ENCODE data around the gene SESN3.
"Not testable (repeated sequence)": the region's sequence is repeated elsewhere in the genome, so short reads cannot be mapped to it uniquely, and the experiment has no call there.

SESN3 gene

GRCh38 chr11:95150956-95151684 lies 79.9 kb downstream of the SESN3 start:
- DNase-seq: peak; percentile 97

GRCh38 chr11:95149651-95150364 lies 81.2 kb downstream of the SESN3 start:
- peak; percentile 83 for DNase-seq

GRCh38 chr11:95148938-95149337 lies 82.1 kb downstream of the SESN3 start:
- no peak for DNase-seq

GRCh38 chr11:95148406-95148805 lies 82.6 kb downstream of the SESN3 start:
- DNase-seq: no peak

GRCh38 chr11:95147364-95147905 lies 83.6 kb downstream of the SESN3 start:
- DNase-seq: no peak

- DNase-seq: no peak
Measured at GRCh38 chr11:95145430-95146060, 85.5 kb downstream of the SESN3 start.

GRCh38 chr11:95144313-95145235 lies 86.4 kb downstream of the SESN3 start:
- DNase-seq: no peak

- DNase-seq: no peak
Measured at GRCh38 chr11:95143106-95143681, 87.8 kb downstream of the SESN3 start.

GRCh38 chr11:95142431-95142830 lies 88.6 kb downstream of the SESN3 start:
- DNase-seq: no peak

GRCh38 chr11:95140397-95141033 lies 90.5 kb downstream of the SESN3 start:
- DNase-seq: no peak

- DNase-seq: no peak
Measured at GRCh38 chr11:95138448-95138847, 92.6 kb downstream of the SESN3 start.

GRCh38 chr11:95137299-95137698 lies 93.7 kb downstream of the SESN3 start:
- no peak for DNase-seq

- DNase-seq: not testable (repeated sequence)
Measured at GRCh38 chr11:95136747-95137146, 94.3 kb downstream of the SESN3 start.

- DNase-seq: no peak
Measured at GRCh38 chr11:95135880-95136279, 95.1 kb downstream of the SESN3 start.

- no peak for DNase-seq
Measured at GRCh38 chr11:95135155-95135554, 95.8 kb downstream of the SESN3 start.

GRCh38 chr11:95134491-95134890 lies 96.5 kb downstream of the SESN3 start:
- no peak for DNase-seq

GRCh38 chr11:95132956-95133355 lies 98.0 kb downstream of the SESN3 start:
- DNase-seq: no peak

- no peak for DNase-seq
Measured at GRCh38 chr11:95128602-95129001, 102.4 kb downstream of the SESN3 start.

- DNase-seq: no peak
Measured at GRCh38 chr11:95123556-95123955, 107.4 kb downstream of the SESN3 start.

- DNase-seq: no peak
Measured at GRCh38 chr11:95121698-95122097, 109.3 kb downstream of the SESN3 start.

GRCh38 chr11:95119361-95120060 lies 111.5 kb downstream of the SESN3 start:
- DNase-seq: no peak

All from eye (tissue), 1 donor.